IgD-negative memory B cell (primary cell): Measurements from ENCODE around the gene CCND3. TPM values are rescaled to one million over a fixed set of nuclear protein-coding genes. Genes with fewer than 3 reads are reported as not detected.

Experiments
- H3K27ac Mint-ChIP-seq, 3 donors: one replicate each; pipeline ENCODE4 v1.8.0; 2020 to 2022; ENCODE audit warnings: mild to moderate bottlenecking in 3 of 3, mixed read lengths in 3 of 3, moderate library complexity in 1 of 3
- H3K27me3 Mint-ChIP-seq: one replicate; pipeline ENCODE4 v1.8.0; 2021; ENCODE audit warnings: mixed read lengths
- H3K36me3 Mint-ChIP-seq: one replicate; pipeline ENCODE4 v1.8.0; 2020; ENCODE audit warnings: mild to moderate bottlenecking, mixed read lengths
- H3K4me1 Mint-ChIP-seq, 3 donors: one replicate each; pipeline ENCODE4 v1.8.0; 2020 to 2022; ENCODE audit warnings: mixed read lengths in 3 of 3, mild to moderate bottlenecking in 1 of 3
- H3K4me3 Mint-ChIP-seq, 4 donors: one replicate each; pipeline ENCODE4 v1.8.0; 2020 to 2022; ENCODE audit warnings: mild to moderate bottlenecking in 4 of 4, mixed read lengths in 4 of 4, moderate library complexity in 3 of 4
- H3K9me3 Mint-ChIP-seq, 3 donors: one replicate each; pipeline ENCODE4 v1.8.0; 2020 to 2021; ENCODE audit warnings: mixed read lengths in 3 of 3, mild to moderate bottlenecking in 1 of 3
- polyA plus RNA-seq: library from polyadenylated mRNA; unstranded; fragments of 300-500 nt; fragmentation: Illumina TruSeq; gene quantifications from one replicate; pipeline ENCODE4 v1.2.3, GENCODE V29; 2021

Gene CCND3
- polyA plus RNA-seq, 1 donor from 2014 or later: 309 TPM

DNA sequence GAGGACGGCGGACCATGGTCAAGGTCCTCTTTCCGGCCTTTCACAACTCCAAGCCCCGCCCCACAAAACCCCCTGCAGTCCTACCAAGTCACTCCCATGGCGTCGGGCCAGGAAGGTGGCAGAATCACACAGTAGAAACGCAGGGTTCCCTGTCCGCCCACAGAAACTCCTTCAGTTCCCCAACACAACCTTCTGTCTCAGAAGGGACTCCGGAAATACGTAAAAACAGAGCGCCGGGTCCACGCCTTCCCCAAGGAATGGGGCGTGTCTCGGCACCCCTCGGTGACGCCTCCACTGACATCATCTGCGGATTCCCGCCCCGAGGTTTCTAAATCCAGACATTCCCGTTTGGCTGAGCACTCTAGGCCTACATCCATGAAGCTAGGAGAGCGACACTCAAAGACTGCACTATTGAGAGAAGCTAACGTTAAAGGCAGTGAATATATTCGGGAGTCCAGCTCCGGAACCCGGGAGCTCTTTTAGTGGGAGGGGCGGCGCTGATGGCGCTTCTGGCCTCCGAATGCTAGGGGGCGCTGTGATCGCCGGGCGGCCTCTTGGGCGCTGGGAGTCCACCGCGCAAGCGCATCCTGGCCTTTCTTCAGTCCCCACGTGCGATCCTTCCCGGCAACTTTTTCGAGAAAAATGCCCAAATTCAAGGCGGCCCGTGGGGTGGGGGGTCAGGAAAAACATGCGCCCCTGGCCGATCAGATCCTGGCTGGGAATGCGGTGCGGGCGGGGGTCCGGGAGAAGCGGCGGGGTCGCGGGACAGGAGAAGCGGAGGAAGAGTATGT is 20.5 kb downstream of the CCND3 start, which contains the start of the genes BYSL and MED20:
TSS of gene BYSL (plus strand) at position 579 of the 791 bp plus-strand sequence. CDS start at position 643, 64 bp downstream.
TSS of gene MED20 (minus strand) at position 219 of the 791 bp plus-strand sequence. CDS start at position 98, 121 bp downstream.
- no peaks in the 10 kb centered on the region for H3K9me3 Mint-ChIP-seq
- no peaks in the 10 kb centered on the region for H3K27me3 Mint-ChIP-seq

DNA sequence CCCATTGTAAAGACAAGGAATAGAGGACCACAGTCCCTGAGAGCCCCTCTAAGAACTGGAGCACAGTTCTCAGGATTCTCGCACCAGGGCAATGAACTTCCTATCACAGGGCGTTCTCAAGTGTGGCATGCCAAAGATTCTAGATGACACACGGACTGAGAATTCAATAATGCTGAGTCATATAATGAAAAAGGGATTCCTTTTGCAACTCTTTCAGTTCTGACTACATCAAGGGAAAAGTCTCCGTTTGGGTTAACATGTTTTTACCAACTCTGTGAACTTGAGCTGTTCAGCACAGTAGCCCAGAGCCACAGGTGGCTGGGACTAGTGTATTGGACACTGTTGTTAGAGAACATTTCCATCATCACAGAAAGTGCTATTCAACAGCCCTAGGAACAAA is 24.1 kb downstream of the CCND3 start:
- H3K27me3 Mint-ChIP-seq: no peaks in the 10 kb centered on the region
- H3K4me1 Mint-ChIP-seq: peaks cover 26 to 30% (median 29%) of the 10 kb centered on the region in 3 donors
- H3K36me3 Mint-ChIP-seq: peaks cover 5% of the 10 kb centered on the region
- no peaks in the 10 kb centered on the region for H3K9me3 Mint-ChIP-seq
- H3K4me3 Mint-ChIP-seq: peak overlapping the region in 2 of 4 donors; percentile 37 to 77
- peak overlapping the region in 2 of 3 donors; percentile 51 to 81 for H3K27ac Mint-ChIP-seq

More for the DNA sequence above, 20.5 kb downstream of the CCND3 start, which contains the start of the genes BYSL and MED20:
- Mint-ChIP-seq H3K4me3 (peak within 1 kb of the TSS; percentile 99 to 100 (median 100)), H3K4me1 (peaks cover 38 to 43% (median 42%) of the 10 kb centered on the region in 3 donors), H3K27ac (peak within 1 kb of the TSS; percentile 99 to 100 (median 99)), H3K36me3 (peaks cover 3% of the 10 kb centered on the region)

- Mint-ChIP-seq H3K36me3 (peaks cover 5% of the 10 kb centered on the region), H3K27me3 (no peaks in the 10 kb centered on the region), H3K4me3 (no peak overlapping the region)
Measured at GRCh38 chr6:41914869-41915530, 26.6 kb downstream of the CCND3 start.

DNA sequence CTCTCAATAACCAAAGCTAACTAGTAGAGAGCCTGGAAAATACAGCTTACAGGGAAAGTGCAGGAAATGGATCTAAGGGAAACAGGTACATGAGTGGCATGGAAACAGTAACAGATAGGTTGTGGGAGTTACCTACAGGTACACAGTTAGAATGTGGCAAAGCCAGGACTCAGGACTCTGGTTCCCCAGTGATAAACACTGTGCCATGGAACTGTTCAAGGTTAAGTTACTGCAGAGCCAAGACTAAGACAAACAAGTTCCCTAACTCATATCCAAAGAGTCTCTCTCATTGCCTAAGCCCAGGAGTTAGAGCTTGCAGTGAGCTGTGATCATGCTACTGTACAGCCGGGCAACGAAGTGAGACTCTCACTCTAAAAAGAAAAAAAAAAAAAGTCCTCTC is 27.3 kb downstream of the CCND3 start:
- Mint-ChIP-seq H3K27ac (no peak overlapping the region), H3K36me3 (peaks cover 5% of the 10 kb centered on the region), H3K4me1 (peaks cover 11 to 15% (median 12%) of the 10 kb centered on the region in 3 donors), H3K27me3 (no peaks in the 10 kb centered on the region), H3K4me3 (peak overlapping the region in 2 of 4 donors; percentile 65 to 76), H3K9me3 (no peaks in the 10 kb centered on the region)

More at GRCh38 chr6:41914869-41915530, 26.6 kb downstream of the CCND3 start:
- no peaks in the 10 kb centered on the region for H3K9me3 Mint-ChIP-seq
- peak overlapping the region in 1 of 3 donors; percentile 23 for H3K27ac Mint-ChIP-seq
- peaks cover 13 to 19% (median 14%) of the 10 kb centered on the region in 3 donors for H3K4me1 Mint-ChIP-seq

- Mint-ChIP-seq H3K27me3 (no peaks in the 10 kb centered on the region), H3K36me3 (peaks cover 4% of the 10 kb centered on the region), H3K27ac (no peak overlapping the region), H3K4me1 (peaks cover 6% of the 10 kb centered on the region in 3 donors), H3K9me3 (no peaks in the 10 kb centered on the region), H3K4me3 (no peak overlapping the region)
Measured at GRCh38 chr6:41909727-41910126, 31.9 kb downstream of the CCND3 start.

DNA sequence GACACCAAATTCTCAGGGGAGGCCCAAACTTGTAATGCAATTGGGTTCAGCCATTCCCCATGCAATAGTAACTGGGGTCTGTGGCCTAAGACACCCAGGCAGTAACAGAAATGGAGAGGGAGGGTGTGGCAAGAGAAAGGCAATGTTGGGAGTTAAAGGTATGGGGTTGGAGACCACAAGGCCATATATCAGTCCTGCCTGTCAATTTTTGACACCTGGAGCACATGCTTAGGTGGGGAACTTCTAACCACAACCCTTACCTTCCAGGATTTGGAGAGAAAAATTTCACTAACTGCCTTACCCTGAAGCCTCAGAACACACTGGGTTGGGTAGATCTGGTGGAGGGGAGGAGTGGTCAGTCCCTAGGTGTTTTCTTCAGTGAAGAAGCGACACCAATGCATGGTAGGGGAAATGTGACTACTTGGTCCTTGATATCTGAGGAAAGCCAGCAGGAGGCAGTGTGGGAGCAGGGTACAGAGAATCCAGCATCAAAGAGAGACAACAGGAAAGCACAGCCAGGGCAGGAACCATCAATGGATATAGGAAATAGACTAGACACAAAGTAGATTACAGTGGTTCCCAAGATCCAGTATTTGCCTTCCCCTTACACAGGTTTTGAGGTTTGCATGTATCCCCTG is 39.6 kb downstream of the CCND3 start:
- Mint-ChIP-seq H3K36me3 (peaks cover 4% of the 10 kb centered on the region), H3K27me3 (no peaks in the 10 kb centered on the region), H3K27ac (no peak overlapping the region), H3K9me3 (no peaks in the 10 kb centered on the region), H3K4me1 (peaks cover 0 to 2% (median 0%) of the 10 kb centered on the region in 3 donors), H3K4me3 (no peak overlapping the region)

GRCh38 chr6:41900861-41901260 is 40.7 kb downstream of the CCND3 start:
- Mint-ChIP-seq H3K4me3 (peak overlapping the region in 1 of 4 donors; percentile 26), H3K27ac (no peak overlapping the region), H3K9me3 (no peaks in the 10 kb centered on the region), H3K27me3 (no peaks in the 10 kb centered on the region), H3K4me1 (peaks cover 5 to 7% (median 6%) of the 10 kb centered on the region in 3 donors), H3K36me3 (peaks cover 4% of the 10 kb centered on the region)

- H3K27me3 Mint-ChIP-seq: no peaks in the 10 kb centered on the region
- peak overlapping the region in 2 of 3 donors; percentile 93 to 98 for H3K27ac Mint-ChIP-seq
- H3K9me3 Mint-ChIP-seq: no peaks in the 10 kb centered on the region
- peaks cover 8 to 11% (median 8%) of the 10 kb centered on the region in 3 donors for H3K4me1 Mint-ChIP-seq
- no peaks in the 10 kb centered on the region for H3K36me3 Mint-ChIP-seq
- no peak overlapping the region for H3K4me3 Mint-ChIP-seq
Measured at GRCh38 chr6:41896281-41896680, 45.3 kb downstream of the CCND3 start.

- Mint-ChIP-seq H3K4me1 (peaks cover 8 to 11% (median 8%) of the 10 kb centered on the region in 3 donors), H3K27me3 (no peaks in the 10 kb centered on the region), H3K4me3 (no peak within 1 kb of the TSS), H3K36me3 (no peaks in the 10 kb centered on the region), H3K9me3 (no peaks in the 10 kb centered on the region), H3K27ac (peak within 1 kb of the TSS in 2 of 3 donors; percentile 93 to 98)
Measured at GRCh38 chr6:41895300-41896233, 46.0 kb downstream of the CCND3 start, which contains the start of gene USP49. Gene USP49 (minus strand): TSS chr6:41895375. CDS start chr6:41806983, 88,392 bp downstream.

DNA sequence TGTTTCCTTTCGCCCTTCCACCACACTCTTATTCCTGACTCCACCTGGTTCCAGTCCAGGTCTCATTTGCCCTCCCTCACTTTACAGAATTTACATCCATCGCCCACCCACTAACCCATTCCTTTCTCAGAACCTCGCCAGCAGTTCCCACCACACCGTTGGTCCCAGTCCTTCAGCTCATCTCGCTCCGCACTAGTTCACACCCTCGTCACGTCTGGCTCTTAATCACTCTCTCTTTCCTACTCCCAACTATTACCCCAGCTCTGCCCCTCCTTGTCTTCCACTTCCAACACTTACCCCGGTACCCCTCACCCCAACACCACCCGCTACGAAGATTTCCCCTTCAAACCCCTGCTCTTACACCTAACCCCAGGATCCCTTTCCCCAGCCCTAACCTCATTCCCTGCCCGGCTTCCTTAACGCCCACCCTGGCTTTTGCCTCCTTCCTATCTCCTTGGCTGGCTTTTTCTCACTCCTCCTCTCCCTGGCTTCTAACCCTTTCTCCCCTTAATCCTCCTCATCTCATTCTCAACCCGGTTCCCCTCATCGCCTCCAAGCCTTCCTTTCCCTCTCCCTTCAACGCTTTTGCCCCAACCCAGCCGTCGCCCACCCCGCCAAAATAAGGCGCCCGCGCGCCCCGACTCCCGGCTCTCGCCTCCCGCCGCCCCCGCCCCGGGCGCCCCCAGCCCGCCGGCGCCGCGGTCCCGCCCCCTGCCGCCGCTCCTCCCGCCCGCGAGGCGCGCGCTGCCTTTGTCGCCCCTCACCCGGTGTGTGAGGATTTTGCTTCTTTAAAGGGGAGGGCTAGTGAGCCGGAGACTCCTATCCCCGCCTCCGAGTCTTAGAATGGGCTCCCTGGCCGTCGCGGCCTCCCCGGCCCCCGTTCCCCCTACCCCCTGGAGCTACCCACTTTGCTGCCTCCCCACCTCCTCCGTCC is 47.0 kb downstream of the CCND3 start:
- Mint-ChIP-seq H3K36me3 (no peaks in the 10 kb centered on the region), H3K27me3 (no peaks in the 10 kb centered on the region), H3K4me1 (peaks cover 8 to 11% (median 8%) of the 10 kb centered on the region in 3 donors), H3K27ac (no peak overlapping the region), H3K4me3 (no peak overlapping the region), H3K9me3 (no peaks in the 10 kb centered on the region)

DNA sequence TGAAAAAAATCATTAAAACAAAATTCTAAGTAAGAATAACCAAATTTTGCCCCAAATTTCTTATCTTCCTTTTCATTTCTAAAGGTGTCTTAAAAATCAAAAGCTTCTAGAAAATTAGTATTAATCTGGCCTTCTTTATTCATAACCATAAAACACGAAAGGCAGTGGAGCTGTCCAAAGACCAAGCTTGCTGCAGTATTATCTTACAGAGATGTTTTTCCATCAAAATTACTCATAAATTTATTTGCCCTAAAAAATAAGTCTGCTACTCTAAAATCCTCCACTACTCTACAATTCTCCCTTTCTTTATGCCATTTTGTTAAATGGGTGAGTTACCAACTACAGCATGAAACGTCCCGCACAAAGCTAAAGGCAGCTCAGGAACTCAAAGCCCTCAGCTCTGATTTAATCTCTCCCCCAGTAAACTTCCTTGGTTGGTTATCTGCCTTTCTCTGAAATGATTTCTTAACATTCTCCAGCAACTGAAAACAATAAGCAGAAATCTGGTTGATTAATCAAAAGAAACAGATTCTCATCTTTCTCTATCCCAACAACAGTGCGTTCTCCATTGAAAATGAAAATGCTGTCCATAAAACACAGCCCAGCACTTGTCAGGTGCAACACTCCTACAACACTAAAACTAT is 48.6 kb downstream of the CCND3 start:
- Mint-ChIP-seq H3K27me3 (no peaks in the 10 kb centered on the region), H3K4me3 (no peak overlapping the region), H3K36me3 (no peaks in the 10 kb centered on the region), H3K4me1 (peaks cover 8 to 11% (median 8%) of the 10 kb centered on the region in 3 donors), H3K9me3 (no peaks in the 10 kb centered on the region), H3K27ac (no peak overlapping the region)

DNA sequence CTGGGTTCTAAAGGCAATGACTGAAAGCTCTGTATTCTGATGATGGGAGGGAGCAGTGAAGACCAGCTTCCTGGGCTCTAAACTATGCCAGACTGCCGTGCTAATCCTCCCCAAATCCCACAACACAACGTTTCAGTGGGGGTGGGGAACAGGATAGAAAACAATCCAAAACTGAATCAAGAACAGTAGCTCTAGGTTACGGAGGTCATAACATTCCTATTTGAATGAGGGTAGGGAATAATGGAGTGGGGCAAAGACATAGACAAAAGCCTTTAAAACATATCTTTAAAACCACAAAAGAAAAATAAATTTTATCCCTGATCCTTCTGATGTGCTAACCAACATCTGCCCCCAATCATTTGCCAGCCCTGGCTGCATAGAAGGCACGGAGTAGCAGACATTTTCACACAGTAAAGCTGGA is 54.3 kb downstream of the CCND3 start:
- H3K4me1 Mint-ChIP-seq: peaks cover 0 to 2% (median 0%) of the 10 kb centered on the region in 3 donors
- H3K9me3 Mint-ChIP-seq: no peaks in the 10 kb centered on the region
- no peaks in the 10 kb centered on the region for H3K27me3 Mint-ChIP-seq
- no peaks in the 10 kb centered on the region for H3K36me3 Mint-ChIP-seq
- no peak overlapping the region for H3K4me3 Mint-ChIP-seq
- H3K27ac Mint-ChIP-seq: no peak overlapping the region
